ENCODE results near the gene REXO1. TPM values are rescaled to one million over a fixed set of nuclear protein-coding genes. Genes with fewer than 3 reads are reported as not detected.

The REXO1 gene
- total RNA-seq, 1 experiment from 2014 or later: 61.1 TPM

DNA sequence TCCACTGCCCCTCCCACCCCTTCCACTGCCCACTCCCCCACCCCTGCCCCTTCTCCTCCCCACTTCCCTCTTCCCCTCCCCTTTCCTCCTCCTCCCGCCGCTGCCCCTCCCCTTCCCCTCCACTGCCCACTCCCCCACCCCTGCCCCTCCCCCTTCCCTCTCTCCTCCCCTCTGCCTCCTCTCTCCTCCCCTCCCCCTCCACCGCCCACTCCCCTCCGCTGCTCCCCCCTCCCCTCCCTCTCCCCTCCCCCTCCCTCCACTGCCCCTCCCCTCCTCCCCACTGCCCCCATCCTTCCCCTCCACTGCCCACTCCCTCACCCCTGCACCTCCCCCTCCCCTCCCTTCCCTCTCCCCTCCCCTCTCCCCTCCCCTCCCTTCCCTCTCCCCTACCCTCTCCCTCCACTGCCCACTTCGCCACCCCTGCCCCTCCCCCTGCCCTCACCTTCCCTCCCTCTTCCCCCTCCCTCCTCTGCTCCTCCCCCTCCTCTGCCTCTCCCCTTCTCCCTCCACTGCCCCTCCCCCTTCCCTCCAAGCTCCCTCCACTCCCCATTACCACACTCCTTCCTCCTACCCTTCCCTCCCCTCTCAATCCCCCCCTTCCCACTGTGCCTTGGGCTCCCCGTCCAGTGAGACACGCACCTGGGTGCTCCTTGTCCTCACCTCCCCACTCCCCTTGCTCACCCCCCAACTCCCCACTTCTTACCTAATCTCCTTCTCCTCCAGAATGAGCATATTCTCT is 58.1 kb downstream of the REXO1 start:
- ATAC-seq (no peak), DNase-seq (ENCODE audit: low spot score) (no peak)
- peaks cover 6% of the 10 kb centered on the region; the same call in 1 of the 2 replicates for H3K9me3 Mint-ChIP-seq
- no peak for TF ChIP-seq NR2C2 (CRISPR knock-in tag; IDR thresholded peaks at IDR 0.05)
- no peak for TF ChIP-seq ZNF671 (CRISPR knock-in tag; IDR thresholded peaks at IDR 0.05)
- TF ChIP-seq, protein P1, sequence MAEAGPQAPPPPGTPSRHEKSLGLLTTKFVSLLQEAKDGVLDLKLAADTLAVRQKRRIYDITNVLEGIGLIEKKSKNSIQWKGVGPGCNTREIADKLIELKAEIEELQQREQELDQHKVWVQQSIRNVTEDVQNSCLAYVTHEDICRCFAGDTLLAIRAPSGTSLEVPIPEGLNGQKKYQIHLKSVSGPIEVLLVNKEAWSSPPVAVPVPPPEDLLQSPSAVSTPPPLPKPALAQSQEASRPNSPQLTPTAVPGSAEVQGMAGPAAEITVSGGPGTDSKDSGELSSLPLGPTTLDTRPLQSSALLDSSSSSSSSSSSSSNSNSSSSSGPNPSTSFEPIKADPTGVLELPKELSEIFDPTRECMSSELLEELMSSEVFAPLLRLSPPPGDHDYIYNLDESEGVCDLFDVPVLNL (CRISPR knock-in tag; IDR thresholded peaks at IDR 0.05; ENCODE audit: borderline replicate concordance, low read depth): no peak
- TF ChIP-seq NR3C1 (CRISPR knock-in tag; conservative IDR thresholded peaks at IDR 0.05; ENCODE audit: low read depth): no peak
- TF ChIP-seq, protein P2, sequence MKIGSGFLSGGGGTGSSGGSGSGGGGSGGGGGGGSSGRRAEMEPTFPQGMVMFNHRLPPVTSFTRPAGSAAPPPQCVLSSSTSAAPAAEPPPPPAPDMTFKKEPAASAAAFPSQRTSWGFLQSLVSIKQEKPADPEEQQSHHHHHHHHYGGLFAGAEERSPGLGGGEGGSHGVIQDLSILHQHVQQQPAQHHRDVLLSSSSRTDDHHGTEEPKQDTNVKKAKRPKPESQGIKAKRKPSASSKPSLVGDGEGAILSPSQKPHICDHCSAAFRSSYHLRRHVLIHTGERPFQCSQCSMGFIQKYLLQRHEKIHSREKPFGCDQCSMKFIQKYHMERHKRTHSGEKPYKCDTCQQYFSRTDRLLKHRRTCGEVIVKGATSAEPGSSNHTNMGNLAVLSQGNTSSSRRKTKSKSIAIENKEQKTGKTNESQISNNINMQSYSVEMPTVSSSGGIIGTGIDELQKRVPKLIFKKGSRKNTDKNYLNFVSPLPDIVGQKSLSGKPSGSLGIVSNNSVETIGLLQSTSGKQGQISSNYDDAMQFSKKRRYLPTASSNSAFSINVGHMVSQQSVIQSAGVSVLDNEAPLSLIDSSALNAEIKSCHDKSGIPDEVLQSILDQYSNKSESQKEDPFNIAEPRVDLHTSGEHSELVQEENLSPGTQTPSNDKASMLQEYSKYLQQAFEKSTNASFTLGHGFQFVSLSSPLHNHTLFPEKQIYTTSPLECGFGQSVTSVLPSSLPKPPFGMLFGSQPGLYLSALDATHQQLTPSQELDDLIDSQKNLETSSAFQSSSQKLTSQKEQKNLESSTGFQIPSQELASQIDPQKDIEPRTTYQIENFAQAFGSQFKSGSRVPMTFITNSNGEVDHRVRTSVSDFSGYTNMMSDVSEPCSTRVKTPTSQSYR (CRISPR knock-in tag; IDR thresholded peaks at IDR 0.05): no peak
- TF ChIP-seq, protein P3, sequence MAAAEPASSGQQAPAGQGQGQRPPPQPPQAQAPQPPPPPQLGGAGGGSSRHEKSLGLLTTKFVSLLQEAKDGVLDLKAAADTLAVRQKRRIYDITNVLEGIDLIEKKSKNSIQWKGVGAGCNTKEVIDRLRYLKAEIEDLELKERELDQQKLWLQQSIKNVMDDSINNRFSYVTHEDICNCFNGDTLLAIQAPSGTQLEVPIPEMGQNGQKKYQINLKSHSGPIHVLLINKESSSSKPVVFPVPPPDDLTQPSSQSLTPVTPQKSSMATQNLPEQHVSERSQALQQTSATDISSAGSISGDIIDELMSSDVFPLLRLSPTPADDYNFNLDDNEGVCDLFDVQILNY (CRISPR knock-in tag; IDR thresholded peaks at IDR 0.05): no peak
- no peak for TF ChIP-seq TP53 (CRISPR knock-in tag; IDR thresholded peaks at IDR 0.05)
- TF ChIP-seq ESRRA (CRISPR knock-in tag; IDR thresholded peaks at IDR 0.05; ENCODE audit: borderline replicate concordance): no peak
- TF ChIP-seq, protein P4, sequence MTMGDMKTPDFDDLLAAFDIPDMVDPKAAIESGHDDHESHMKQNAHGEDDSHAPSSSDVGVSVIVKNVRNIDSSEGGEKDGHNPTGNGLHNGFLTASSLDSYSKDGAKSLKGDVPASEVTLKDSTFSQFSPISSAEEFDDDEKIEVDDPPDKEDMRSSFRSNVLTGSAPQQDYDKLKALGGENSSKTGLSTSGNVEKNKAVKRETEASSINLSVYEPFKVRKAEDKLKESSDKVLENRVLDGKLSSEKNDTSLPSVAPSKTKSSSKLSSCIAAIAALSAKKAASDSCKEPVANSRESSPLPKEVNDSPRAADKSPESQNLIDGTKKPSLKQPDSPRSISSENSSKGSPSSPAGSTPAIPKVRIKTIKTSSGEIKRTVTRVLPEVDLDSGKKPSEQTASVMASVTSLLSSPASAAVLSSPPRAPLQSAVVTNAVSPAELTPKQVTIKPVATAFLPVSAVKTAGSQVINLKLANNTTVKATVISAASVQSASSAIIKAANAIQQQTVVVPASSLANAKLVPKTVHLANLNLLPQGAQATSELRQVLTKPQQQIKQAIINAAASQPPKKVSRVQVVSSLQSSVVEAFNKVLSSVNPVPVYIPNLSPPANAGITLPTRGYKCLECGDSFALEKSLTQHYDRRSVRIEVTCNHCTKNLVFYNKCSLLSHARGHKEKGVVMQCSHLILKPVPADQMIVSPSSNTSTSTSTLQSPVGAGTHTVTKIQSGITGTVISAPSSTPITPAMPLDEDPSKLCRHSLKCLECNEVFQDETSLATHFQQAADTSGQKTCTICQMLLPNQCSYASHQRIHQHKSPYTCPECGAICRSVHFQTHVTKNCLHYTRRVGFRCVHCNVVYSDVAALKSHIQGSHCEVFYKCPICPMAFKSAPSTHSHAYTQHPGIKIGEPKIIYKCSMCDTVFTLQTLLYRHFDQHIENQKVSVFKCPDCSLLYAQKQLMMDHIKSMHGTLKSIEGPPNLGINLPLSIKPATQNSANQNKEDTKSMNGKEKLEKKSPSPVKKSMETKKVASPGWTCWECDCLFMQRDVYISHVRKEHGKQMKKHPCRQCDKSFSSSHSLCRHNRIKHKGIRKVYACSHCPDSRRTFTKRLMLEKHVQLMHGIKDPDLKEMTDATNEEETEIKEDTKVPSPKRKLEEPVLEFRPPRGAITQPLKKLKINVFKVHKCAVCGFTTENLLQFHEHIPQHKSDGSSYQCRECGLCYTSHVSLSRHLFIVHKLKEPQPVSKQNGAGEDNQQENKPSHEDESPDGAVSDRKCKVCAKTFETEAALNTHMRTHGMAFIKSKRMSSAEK (CRISPR knock-in tag; IDR thresholded peaks at IDR 0.05; ENCODE audit: borderline replicate concordance): no peak
- no peak for TF ChIP-seq FOXJ3 (CRISPR knock-in tag; IDR thresholded peaks at IDR 0.05; ENCODE audit: borderline replicate concordance)
- TF ChIP-seq, protein P5, sequence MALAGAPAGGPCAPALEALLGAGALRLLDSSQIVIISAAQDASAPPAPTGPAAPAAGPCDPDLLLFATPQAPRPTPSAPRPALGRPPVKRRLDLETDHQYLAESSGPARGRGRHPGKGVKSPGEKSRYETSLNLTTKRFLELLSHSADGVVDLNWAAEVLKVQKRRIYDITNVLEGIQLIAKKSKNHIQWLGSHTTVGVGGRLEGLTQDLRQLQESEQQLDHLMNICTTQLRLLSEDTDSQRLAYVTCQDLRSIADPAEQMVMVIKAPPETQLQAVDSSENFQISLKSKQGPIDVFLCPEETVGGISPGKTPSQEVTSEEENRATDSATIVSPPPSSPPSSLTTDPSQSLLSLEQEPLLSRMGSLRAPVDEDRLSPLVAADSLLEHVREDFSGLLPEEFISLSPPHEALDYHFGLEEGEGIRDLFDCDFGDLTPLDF (CRISPR knock-in tag; IDR thresholded peaks at IDR 0.05): no peak
- TF ChIP-seq GRHL2 (CRISPR knock-in tag; IDR thresholded peaks at IDR 0.05; ENCODE audit: insufficient replicate concordance, severe bottlenecking): no peak
- no peak for TF ChIP-seq ZNF416 (CRISPR knock-in tag; IDR thresholded peaks at IDR 0.05)
- no peak for TF ChIP-seq ZBTB21 (CRISPR knock-in tag; IDR thresholded peaks at IDR 0.05; ENCODE audit: borderline replicate concordance)
- peaks cover 7% of the 10 kb centered on the region for H3K4me1 Mint-ChIP-seq
- no peak overlapping the region for H3K27ac Mint-ChIP-seq
- POLR2A ChIA-PET: interaction anchor here (0.6 to 0.9 kb wide), 3 partner anchors 13 to 126 kb away, joined by 3 to 11 read pairs (median 4); no protein-coding TSS in a partner anchor
- H3K27me3 Mint-ChIP-seq (ENCODE audit: low read depth): peaks cover 29% of the 10 kb centered on the region
- H3K36me3 Mint-ChIP-seq: no peaks in the 10 kb centered on the region
- CTCF ChIA-PET: interaction anchor here (0.5 to 12.5 kb wide), 21 partner anchors 9 to 299 kb away, joined by 3 to 161 read pairs (median 4); partner anchors contain the start of gene REEP6
- H3K4me3 Mint-ChIP-seq: peak overlapping the region; percentile 54

Measured in WTC11 (cell line).